DMS79 treated with DMSO at 0.1 percent for 48 hours (cell line): ENCODE data around the gene BICD2.

ENCODE experiments used
- DNase-seq: peaks from one replicate; lab custom pipeline; 2025; lab: John Stamatoyannopoulos, UW

The BICD2 gene

GRCh38 chr9:92668746-92669526, 95.7 kb downstream of the BICD2 start:
- no peak for DNase-seq

- no peak for DNase-seq
These were observed 97.6 kb downstream of the BICD2 start for GRCh38 chr9:92666912-92667532.

GRCh38 chr9:92666236-92666635, 98.4 kb downstream of the BICD2 start:
- no peak for DNase-seq

- DNase-seq: no peak
These were observed 98.8 kb downstream of the BICD2 start for GRCh38 chr9:92665836-92666235.

GRCh38 chr9:92664394-92665152, 100.1 kb downstream of the BICD2 start:
- no peak for DNase-seq

- DNase-seq: no peak
These were observed 100.7 kb downstream of the BICD2 start for GRCh38 chr9:92663951-92664350.

GRCh38 chr9:92663126-92663525, 101.5 kb downstream of the BICD2 start:
- DNase-seq: no peak

GRCh38 chr9:92661743-92662142, 102.9 kb downstream of the BICD2 start:
- no peak for DNase-seq
